Keratinocyte (primary cell): Measurements from ENCODE around the gene TNIK. TPM values are rescaled to one million over a fixed set of nuclear protein-coding genes. Genes with fewer than 3 reads are reported as not detected.

Experiments
- DNase-seq: peaks from one replicate; pipeline ENCODE4 v3.0.0-alpha.2; 2011; ENCODE audit warnings: low read depth, missing footprints, low spot score
- FAIRE-seq: peaks from 2 replicates; lab custom pipeline; 2011; peaks lifted over from hg19 to GRCh38; lab: Jason Lieb, UNC
- H2AFZ ChIP-seq: 2 replicates; pipeline ENCODE4 v1.6.0; 2012; ENCODE audit warnings: low read length, control low read depth, inconsistent platforms; ENCODE audit not compliant: control insufficient read depth
- H3K27ac ChIP-seq: 2 replicates; pipeline ENCODE4 v1.5.1; 2011; ENCODE audit warnings: low read length; ENCODE audit not compliant: control insufficient read depth, insufficient read depth
- H3K27me3 ChIP-seq: 3 replicates; pipeline ENCODE4 v1.6.0; 2011; ENCODE audit warnings: low read length; ENCODE audit not compliant: control insufficient read depth, insufficient read depth; ENCODE audit errors: extremely low read depth
- H3K36me3 ChIP-seq, 2 experiments: 2 replicates in 1 of 2; 3 replicates in 1 of 2; pipeline ENCODE4 v1.5.1; 2011; ENCODE audit warnings: low read length in 2 of 2, mild to moderate bottlenecking in 1 of 2; ENCODE audit not compliant: control insufficient read depth in 2 of 2, insufficient read depth in 2 of 2; ENCODE audit errors: extremely low read depth in 1 of 2
- H3K4me1 ChIP-seq: 3 replicates; pipeline ENCODE4 v1.5.1; 2011; ENCODE audit warnings: low read length; ENCODE audit not compliant: control insufficient read depth, insufficient read depth; ENCODE audit errors: extremely low read depth
- H3K4me2 ChIP-seq: 3 replicates; pipeline ENCODE4 v1.6.0; 2011; ENCODE audit warnings: low read depth, low read length; ENCODE audit not compliant: control insufficient read depth, insufficient read depth; ENCODE audit errors: extremely low read depth
- H3K4me3 ChIP-seq, 3 experiments: fragments of 200-600 bp in 1 of 3; sonication (generic) in 1 of 3; 2 replicates in 2 of 3; 3 replicates in 1 of 3; pipeline ENCODE4 v1.5.1; 2011 to 2016; ENCODE audit warnings: low read length in 3 of 3, mild to moderate bottlenecking in 3 of 3, control low read depth in 2 of 3, inconsistent platforms in 1 of 3, low read depth in 1 of 3, mixed read lengths in 1 of 3, mixed run types in 1 of 3, moderate library complexity in 1 of 3; ENCODE audit not compliant: control insufficient read depth in 2 of 3, insufficient read depth in 2 of 3; ENCODE audit errors: extremely low read depth in 1 of 3
- H3K79me2 ChIP-seq: 2 replicates; pipeline ENCODE4 v1.6.0; 2012; ENCODE audit warnings: low read length; ENCODE audit not compliant: control insufficient read depth, insufficient read depth
- H3K9ac ChIP-seq: 3 replicates; pipeline ENCODE4 v1.6.0; 2011; ENCODE audit warnings: low read length; ENCODE audit not compliant: control insufficient read depth, insufficient read depth; ENCODE audit errors: extremely low read depth
- H3K9me1 ChIP-seq: 3 replicates; pipeline ENCODE4 v1.6.0; 2011; ENCODE audit warnings: low read length; ENCODE audit not compliant: control insufficient read depth, insufficient read depth; ENCODE audit errors: extremely low read depth
- H3K9me3 ChIP-seq: 2 replicates; pipeline ENCODE4 v1.5.1; 2012; ENCODE audit warnings: low read depth, low read length; ENCODE audit not compliant: control insufficient read depth
- H4K20me1 ChIP-seq: 3 replicates; pipeline ENCODE4 v1.6.0; 2011; ENCODE audit warnings: low read length; ENCODE audit not compliant: control insufficient read depth, insufficient read depth; ENCODE audit errors: extremely low read depth
- EZH2 ChIP-seq: IDR thresholded peaks from one replicate; pipeline ENCODE4 v1.6.1; 2012; ENCODE audit warnings: inconsistent platforms, mild to moderate bottlenecking, low read length, moderate library complexity
- dilution Hi-C: fragments of 300-500 bp; cut with MboI; formaldehyde crosslinking; loops from one replicate; pipeline ENCODE4 v1.7.0; 2020; ENCODE audit warnings: low sequenced_read_pairs; ENCODE audit not compliant: extremely low pct_ligation_motif_present
- polyA plus RNA-seq, 5 experiments: library from polyadenylated mRNA; depleted of rRNA in 3 of 5; stranded (reverse) in 3 of 5; stranded (forward) in 1 of 5; unstranded in 1 of 5; fragments of >200 nt; gene quantifications; 1 replicate in 1 of 5; 2 replicates in 3 of 5; 3 replicates in 1 of 5; pipeline versions ENCODE4 v1.2.1 to v1.2.3, GENCODE V29; 2011 to 2012; ENCODE audit warnings: missing spikeins in 2 of 5, low read depth in 1 of 5, low replicate concordance in 1 of 5
- TF ChIP-seq, protein P1 (sequence below), 3 experiments: IDR thresholded peaks in 1 of 3; conservative IDR thresholded peaks in 1 of 3; optimal IDR thresholded peaks in 1 of 3; 2 replicates in 2 of 3; 3 replicates in 1 of 3; pipeline versions ENCODE3 to v1.5.1; 2011; ENCODE audit warnings: low read length in 3 of 3, mild to moderate bottlenecking in 3 of 3, moderate library complexity in 2 of 3, control low read depth in 1 of 3, inconsistent platforms in 1 of 3; ENCODE audit not compliant: insufficient read depth in 2 of 3; ENCODE audit errors: extremely low read depth in 1 of 3

Gene TNIK
- polyA plus RNA-seq, 1 donor (not counting 4 experiments of a cell fraction or from before 2014, with no cell fraction given): 4.4 TPM

DNA sequence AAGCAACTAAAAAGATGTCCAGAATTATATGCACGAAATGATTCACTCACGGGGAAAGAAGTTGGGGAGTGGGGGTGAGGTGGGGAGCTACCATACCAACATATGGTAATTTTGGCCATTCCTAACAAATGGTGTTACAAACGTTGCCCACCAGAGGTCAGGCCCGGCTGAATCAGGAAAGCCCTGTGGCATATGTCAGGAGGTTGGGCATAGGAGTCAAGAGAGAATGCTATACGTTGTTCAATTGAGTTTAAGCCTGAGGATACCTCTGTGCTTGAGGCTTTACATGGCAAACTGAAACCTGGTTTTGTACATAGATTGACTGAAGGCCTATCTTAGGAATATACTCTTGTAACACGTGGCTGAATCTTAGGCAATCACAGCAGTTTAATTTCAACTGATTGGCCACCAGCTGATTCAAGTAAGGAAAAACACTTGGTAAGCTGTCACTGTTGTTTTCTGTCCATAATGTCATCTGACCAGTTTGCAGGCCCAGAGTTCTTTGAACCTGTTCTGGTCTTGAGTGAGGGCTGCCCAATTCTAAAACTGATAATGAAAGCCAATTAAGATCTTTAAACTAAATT lies 410.3 kb downstream of the TNIK start:
- dilution Hi-C loops: no loop called here
- no peaks in the 10 kb centered on the region for H3K27me3 ChIP-seq
- no peak overlapping the region for H2AFZ ChIP-seq
- no peaks in the 10 kb centered on the region for H3K4me1 ChIP-seq
- H4K20me1 ChIP-seq: no peaks in the 10 kb centered on the region
- H3K79me2 ChIP-seq: no peaks in the 10 kb centered on the region
- no peaks in the 10 kb centered on the region for H3K9me1 ChIP-seq
- no peaks in the 10 kb centered on the region for H3K9me3 ChIP-seq
- H3K36me3 ChIP-seq: no peaks in the 10 kb centered on the region
- no peak for DNase-seq
- no peak for TF ChIP-seq EZH2
- TF ChIP-seq, protein P1, sequence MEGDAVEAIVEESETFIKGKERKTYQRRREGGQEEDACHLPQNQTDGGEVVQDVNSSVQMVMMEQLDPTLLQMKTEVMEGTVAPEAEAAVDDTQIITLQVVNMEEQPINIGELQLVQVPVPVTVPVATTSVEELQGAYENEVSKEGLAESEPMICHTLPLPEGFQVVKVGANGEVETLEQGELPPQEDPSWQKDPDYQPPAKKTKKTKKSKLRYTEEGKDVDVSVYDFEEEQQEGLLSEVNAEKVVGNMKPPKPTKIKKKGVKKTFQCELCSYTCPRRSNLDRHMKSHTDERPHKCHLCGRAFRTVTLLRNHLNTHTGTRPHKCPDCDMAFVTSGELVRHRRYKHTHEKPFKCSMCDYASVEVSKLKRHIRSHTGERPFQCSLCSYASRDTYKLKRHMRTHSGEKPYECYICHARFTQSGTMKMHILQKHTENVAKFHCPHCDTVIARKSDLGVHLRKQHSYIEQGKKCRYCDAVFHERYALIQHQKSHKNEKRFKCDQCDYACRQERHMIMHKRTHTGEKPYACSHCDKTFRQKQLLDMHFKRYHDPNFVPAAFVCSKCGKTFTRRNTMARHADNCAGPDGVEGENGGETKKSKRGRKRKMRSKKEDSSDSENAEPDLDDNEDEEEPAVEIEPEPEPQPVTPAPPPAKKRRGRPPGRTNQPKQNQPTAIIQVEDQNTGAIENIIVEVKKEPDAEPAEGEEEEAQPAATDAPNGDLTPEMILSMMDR (optimal IDR thresholded peaks at IDR 0.05 in 1 of 3, IDR thresholded peaks at IDR 0.05 in 1 of 3, conservative IDR thresholded peaks at IDR 0.05 in 1 of 3; ENCODE audit: extremely low read depth in 1 of 3, insufficient read depth in 2 of 3, low read length in 3 of 3): peak; percentile 59 to 85 (median 74)
- no peak overlapping the region for H3K27ac ChIP-seq
- no peak overlapping the region for H3K9ac ChIP-seq
- H3K4me2 ChIP-seq: no peak overlapping the region
- no peak overlapping the region for H3K4me3 ChIP-seq
- FAIRE-seq: peak; percentile 74

DNA sequence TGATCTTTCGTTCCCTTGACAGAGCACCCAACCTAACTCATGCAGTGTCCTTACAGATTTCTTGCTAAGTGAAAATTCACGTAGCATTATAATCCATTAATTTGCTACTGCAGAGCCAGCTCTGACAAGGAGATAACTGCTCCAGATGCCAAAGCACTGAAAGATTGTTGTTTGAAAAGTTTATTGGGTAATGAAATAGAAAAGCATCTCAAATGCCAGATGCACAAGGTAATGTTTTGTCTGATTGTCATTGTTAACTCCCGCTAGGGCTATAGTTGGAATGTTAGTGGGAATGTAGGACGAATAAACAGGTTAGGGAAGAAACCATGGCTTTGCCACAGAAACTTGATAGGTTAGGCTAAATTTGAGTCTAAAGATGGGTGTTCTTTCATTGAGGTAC lies 413.4 kb downstream of the TNIK start:
- Histone ChIP-seq H3K9me3 (no peaks in the 10 kb centered on the region), H3K27ac (no peak overlapping the region), H3K79me2 (no peaks in the 10 kb centered on the region), H3K36me3 (no peaks in the 10 kb centered on the region), H3K4me1 (no peaks in the 10 kb centered on the region), H4K20me1 (no peaks in the 10 kb centered on the region), H2AFZ (no peak overlapping the region), H3K4me3 (no peak overlapping the region), H3K9me1 (no peaks in the 10 kb centered on the region), H3K4me2 (no peak overlapping the region), H3K27me3 (no peaks in the 10 kb centered on the region), H3K9ac (no peak overlapping the region)
- FAIRE-seq: no peak
- TF ChIP-seq, protein P1 (optimal IDR thresholded peaks at IDR 0.05 in 1 of 3, IDR thresholded peaks at IDR 0.05 in 1 of 3, conservative IDR thresholded peaks at IDR 0.05 in 1 of 3; ENCODE audit: extremely low read depth in 1 of 3, insufficient read depth in 2 of 3, low read length in 3 of 3): no peak
- TF ChIP-seq EZH2: no peak
- DNase-seq: no peak
- dilution Hi-C loops: no loop called here
